Measurements from ENCODE around the gene ADAD1. TPM values are rescaled to one million over a fixed set of nuclear protein-coding genes. Genes with fewer than 3 reads are reported as not detected.

Gene ADAD1
- total and polyA plus RNA-seq, 2 donors (not counting 3 experiments of a cell fraction or from before 2014, with no cell fraction given): not detected

- no peaks in the 10 kb centered on the region for H3K27me3 ChIP-seq (ENCODE audit: control insufficient read depth in 2 of 2, insufficient read depth in 2 of 2, low read length in 2 of 2)
- H3K9me3 ChIP-seq (replicated peaks; ENCODE audit: control insufficient read depth, insufficient read depth, low read length): no peaks in the 10 kb centered on the region
- H4K20me1 ChIP-seq (replicated peaks; ENCODE audit: control insufficient read depth, extremely low read depth, insufficient read depth, low read length): no peaks in the 10 kb centered on the region
- FAIRE-seq: no peak
- no peaks in the 10 kb centered on the region for H3K9me1 ChIP-seq (replicated peaks; ENCODE audit: control insufficient read depth, extremely low read depth, insufficient read depth, low read length)
- no peak overlapping the region for H3K9ac ChIP-seq (replicated peaks; ENCODE audit: extremely low read depth, insufficient read depth, low read length)
- CTCF ChIA-PET: no interaction called here
- dilution Hi-C loops (cut with MboI; ENCODE audit: extremely low pct_ligation_motif_present, low sequenced_read_pairs) (no loop called here), intact Hi-C loops (cut with micrococcal nuclease) (no loop called here)
- DNase-seq (ENCODE audit: low read depth, low spot score): no peak
- no peaks in the 10 kb centered on the region for H3K79me2 ChIP-seq (ENCODE audit: control insufficient read depth, insufficient read depth, low read length)
- TF ChIP-seq POLR2A (IDR thresholded peaks at IDR 0.05; ENCODE audit: low read depth, low read length) (no peak), MYC (IDR thresholded peaks at IDR 0.05; ENCODE audit: low read depth, low read length) (no peak), MAX (IDR thresholded peaks at IDR 0.05; ENCODE audit: insufficient read depth, insufficient read length) (no peak), EZH2 (IDR thresholded peaks at IDR 0.05; ENCODE audit: borderline replicate concordance, low read depth, low read length, severe bottlenecking) (no peak), CTCF (IDR thresholded peaks at IDR 0.05; ENCODE audit: extremely low read depth in 1 of 2, insufficient read depth in 1 of 2, low read depth in 1 of 2, low read length in 2 of 2) (no peak), FOS (IDR thresholded peaks at IDR 0.05; ENCODE audit: borderline replicate concordance, insufficient read depth, low read length) (no peak), JUN (IDR thresholded peaks at IDR 0.05; ENCODE audit: borderline replicate concordance, insufficient read depth, insufficient read length, low read depth) (no peak), GATA2 (IDR thresholded peaks at IDR 0.05; ENCODE audit: insufficient read depth, insufficient read length, low read depth, low read length) (no peak), POLR2AphosphoS5 (IDR thresholded peaks at IDR 0.05; ENCODE audit: insufficient read depth, low read depth, low read length) (no peak)
- no peaks in the 10 kb centered on the region for H3K4me1 ChIP-seq (ENCODE audit: control insufficient read depth, extremely low read depth, insufficient read depth, low read length)
- no peak overlapping the region for H3K4me2 ChIP-seq (ENCODE audit: insufficient read depth, low read length)
- POLR2A ChIA-PET: no interaction called here
- no peak overlapping the region for H3K27ac ChIP-seq (ENCODE audit: insufficient read depth, low read depth, low read length)
- no peaks in the 10 kb centered on the region for H3K36me3 ChIP-seq (ENCODE audit: control insufficient read depth in 2 of 2, extremely low read depth in 1 of 2, insufficient read depth in 2 of 2, low read length in 2 of 2)
- BruUV-seq (replicated peaks): no TSS peak
- H2AFZ ChIP-seq (ENCODE audit: low read depth, low read length): no peak overlapping the region
- H3K4me3 ChIP-seq (replicated peaks in 1 of 3; ENCODE audit: insufficient read depth in 1 of 3, low read depth in 1 of 3, low read length in 3 of 3): no peak overlapping the region
Measured at GRCh38 chr4:122393276-122393675, 14.5 kb downstream of the ADAD1 start.

Data from endothelial cell of umbilical vein (primary cell).